ENCODE data around the gene PRKG1. TPM values are rescaled to one million over a fixed set of nuclear protein-coding genes. Genes with fewer than 3 reads are reported as not detected.

PRKG1 gene
- total and polyA plus RNA-seq, 2 of the 8 experiments (the other 6 are each of a cell fraction or from before 2014, with no cell fraction given): 4.2 to 15.2 TPM

- Histone ChIP-seq H2BK15ac (ENCODE audit: low read length) (no peak overlapping the region), H3K23ac (ENCODE audit: insufficient read length) (no peak overlapping the region), H3K9me3 (ENCODE audit: insufficient read depth in 2 of 2, low read depth in 1 of 2, low read length in 1 of 2) (no peaks in the 10 kb centered on the region), H2AK5ac (ENCODE audit: low read depth, low read length) (no peak overlapping the region), H2BK12ac (ENCODE audit: low read depth, low read length) (no peak overlapping the region), H3K79me1 (ENCODE audit: low read depth, low read length) (no peaks in the 10 kb centered on the region), H3K4me1 (replicated peaks in 1 of 4; ENCODE audit: control insufficient read depth in 3 of 4, insufficient read depth in 4 of 4, low read length in 3 of 4) (no peaks in the 10 kb centered on the region), H3K36me3 (ENCODE audit: control insufficient read depth in 2 of 4, insufficient read depth in 4 of 4, low read length in 3 of 4) (no peaks in the 10 kb centered on the region), H2BK120ac (replicated peaks; ENCODE audit: low read depth, low read length) (no peak overlapping the region), H3K4ac (replicated peaks; ENCODE audit: insufficient read length, low read depth, low read length) (no peak overlapping the region), H3K79me2 (ENCODE audit: control insufficient read depth in 1 of 2, insufficient read depth in 2 of 2, low read length in 2 of 2) (no peaks in the 10 kb centered on the region), H4K8ac (ENCODE audit: extremely low read depth, insufficient read depth, low read length) (no peak overlapping the region), H3K18ac (ENCODE audit: extremely low read depth, low read length) (no peak overlapping the region), H4K20me1 (replicated peaks in 1 of 2; ENCODE audit: control insufficient read depth in 1 of 2, insufficient read depth in 2 of 2, low read length in 2 of 2) (no peaks in the 10 kb centered on the region), H3K4me3 (ENCODE audit: extremely low read depth in 1 of 4, insufficient read depth in 2 of 4, low read depth in 3 of 4, low read length in 4 of 4) (no peak overlapping the region), H3K23me2 (ENCODE audit: low read depth, low read length) (no peaks in the 10 kb centered on the region), H4K91ac (replicated peaks; ENCODE audit: insufficient read length, low read length) (no peak overlapping the region), H2AFZ (ENCODE audit: low read length) (no peak overlapping the region), H2BK20ac (ENCODE audit: low read length) (no peak overlapping the region), H4K5ac (ENCODE audit: insufficient read length, low read depth, low read length) (no peak overlapping the region), H2BK5ac (ENCODE audit: low read depth, low read length) (no peak overlapping the region), H3K14ac (ENCODE audit: insufficient read length) (no peak overlapping the region), H3K4me2 (ENCODE audit: insufficient read depth in 1 of 2, low read depth in 2 of 2, low read length in 2 of 2) (no peak overlapping the region), H3K27ac (ENCODE audit: low read depth, low read length) (no peak overlapping the region), H3K9ac (replicated peaks in 1 of 4; ENCODE audit: extremely low read depth in 1 of 4, low read depth in 3 of 4, low read length in 3 of 4) (no peak overlapping the region), H3K56ac (replicated peaks; ENCODE audit: insufficient read length, low read depth, low read length) (no peak overlapping the region), H3K27me3 (replicated peaks in 1 of 4; ENCODE audit: control insufficient read depth in 3 of 4, extremely low read depth in 1 of 4, insufficient read depth in 3 of 4, low read length in 3 of 4) (no peaks in the 10 kb centered on the region)
- WGBS, 2 experiments (ENCODE audit: extremely low coverage in 1 of 2, insufficient coverage in 1 of 2, insufficient read length in 1 of 2, insufficient replicate concordance in 2 of 2, low coverage in 1 of 2, low lambda C conversion rate in 2 of 2, missing lambda C conversion rate in 1 of 2): 87% methylated on average over 3 of the region's 3 CpGs; no CpG with 5 or more reads in 1 of the 2 experiments
- DNase-seq (ENCODE audit: low read depth in 1 of 2, low spot score in 2 of 2) (no peak), FAIRE-seq (no peak)
- CTCF ChIA-PET (ENCODE audit: partially characterized antibody): no interaction called here
- POLR2A ChIA-PET (ENCODE audit: partially characterized antibody): interaction anchor here (0.9 kb wide), 1 partner anchor 42 kb away, joined by 3 read pairs; no protein-coding TSS in a partner anchor
- TF ChIP-seq ASH2L (IDR thresholded peaks at IDR 0.05; ENCODE audit: low read length): no peak
- TF ChIP-seq CHD1 (IDR thresholded peaks at IDR 0.05; ENCODE audit: low read depth, low read length): no peak
- TF ChIP-seq CBX8 (IDR thresholded peaks at IDR 0.05; ENCODE audit: borderline replicate concordance, low read depth, low read length): no peak
- TF ChIP-seq CTBP2 (IDR thresholded peaks at IDR 0.05; ENCODE audit: borderline replicate concordance, insufficient read depth, insufficient read length, low read length): no peak
- no peak for TF ChIP-seq BACH1 (IDR thresholded peaks at IDR 0.05; ENCODE audit: low read length)
- no peak for TF ChIP-seq SUZ12 (IDR thresholded peaks at IDR 0.05; ENCODE audit: low read length)
- TF ChIP-seq ATF2 (IDR thresholded peaks at IDR 0.05; ENCODE audit: low read length): no peak
- no peak for TF ChIP-seq BRCA1 (IDR thresholded peaks at IDR 0.05; ENCODE audit: low read depth, low read length)
- no peak for TF ChIP-seq CREB1 (IDR thresholded peaks at IDR 0.05)
- no peak for TF ChIP-seq KDM5A (IDR thresholded peaks at IDR 0.05; ENCODE audit: low read length)
- no peak for TF ChIP-seq YY1 (IDR thresholded peaks at IDR 0.05; ENCODE audit: low read depth, low read length)
- TF ChIP-seq POLR2AphosphoS5 (IDR thresholded peaks at IDR 0.05; ENCODE audit: low read depth, low read length): no peak
- no peak for TF ChIP-seq ATF3 (IDR thresholded peaks at IDR 0.05; ENCODE audit: insufficient read depth, low read depth, low read length)
Measured at GRCh38 chr10:51788273-51788672, 714.0 kb downstream of the PRKG1 start.

All from H1 (cell line).